Measurements from ENCODE around the gene YY1. TPM values are rescaled to one million over a fixed set of nuclear protein-coding genes. Genes with fewer than 3 reads are reported as not detected.
"Not testable (repeated sequence)": the region's sequence is repeated elsewhere in the genome, so short reads cannot be mapped to it uniquely, and the experiment has no call there.

YY1 gene
- polyA plus RNA-seq, 12 donors: 61.9 to 97.5 (median 82.3) TPM

- DNase-seq: no peak
Observed at GRCh38 chr14:100212476-100213333, 26.2 kb upstream of the YY1 start.

- no peak for DNase-seq
Observed at GRCh38 chr14:100213587-100213955, 25.4 kb upstream of the YY1 start.

DNA sequence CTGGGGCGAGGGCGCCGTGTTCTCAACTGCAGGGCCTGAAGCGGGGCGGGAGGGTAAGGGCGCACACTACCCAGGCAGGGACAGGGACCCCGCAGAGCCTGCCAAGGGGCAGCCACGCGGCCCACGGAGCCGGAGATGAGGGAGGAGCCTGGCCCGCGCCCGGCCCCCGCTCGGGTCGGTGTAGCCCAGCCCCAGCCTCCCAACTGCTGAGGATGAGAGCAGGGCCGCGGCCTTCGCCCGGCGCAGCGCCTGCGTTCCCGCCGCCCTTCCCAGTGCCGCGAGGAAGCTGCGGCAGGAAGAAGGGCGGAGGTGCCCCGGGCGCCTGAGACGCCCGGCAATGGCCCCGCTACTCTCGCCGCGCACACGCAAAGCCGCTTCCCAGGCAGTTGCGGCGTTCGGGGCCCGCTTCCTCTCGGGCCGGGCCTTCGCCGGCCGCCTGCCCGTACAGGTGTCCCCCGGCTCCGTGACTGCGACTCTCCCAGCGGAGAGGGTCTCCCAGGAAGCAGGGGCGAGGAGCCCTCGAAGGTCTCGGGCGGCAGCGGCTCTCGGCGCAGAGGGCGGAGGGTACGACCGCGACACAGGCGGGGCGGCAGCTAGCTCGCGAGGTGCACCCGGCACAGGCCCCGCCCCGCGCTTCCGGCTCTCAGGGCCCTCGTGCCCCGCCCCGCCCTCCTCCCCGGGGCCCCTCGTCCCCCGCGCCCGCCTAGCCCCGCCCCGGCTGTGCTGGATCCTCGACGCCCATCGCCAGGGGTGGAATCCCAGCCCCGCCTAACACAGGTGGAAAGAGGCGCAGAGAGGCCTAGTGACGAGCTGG is 24.8 kb upstream of the YY1 start:
- peak; percentile 77 for DNase-seq

DNA sequence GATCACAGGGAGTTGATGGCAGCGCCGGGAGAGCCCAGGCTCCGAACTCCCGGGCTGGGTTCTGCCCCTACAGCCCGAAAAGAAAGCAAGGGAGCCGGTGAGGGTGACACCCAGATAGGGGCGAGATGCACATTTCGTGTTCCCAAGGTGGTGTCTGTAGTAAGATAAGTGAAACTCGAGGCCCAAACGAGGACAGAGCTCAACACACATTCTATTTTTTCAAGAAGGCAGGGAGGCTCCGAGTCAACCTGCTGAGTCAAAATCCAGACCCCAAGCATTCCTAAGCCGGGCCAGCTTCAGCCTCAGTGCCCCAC is 24.2 kb upstream of the YY1 start:
- no peak for DNase-seq

DNA sequence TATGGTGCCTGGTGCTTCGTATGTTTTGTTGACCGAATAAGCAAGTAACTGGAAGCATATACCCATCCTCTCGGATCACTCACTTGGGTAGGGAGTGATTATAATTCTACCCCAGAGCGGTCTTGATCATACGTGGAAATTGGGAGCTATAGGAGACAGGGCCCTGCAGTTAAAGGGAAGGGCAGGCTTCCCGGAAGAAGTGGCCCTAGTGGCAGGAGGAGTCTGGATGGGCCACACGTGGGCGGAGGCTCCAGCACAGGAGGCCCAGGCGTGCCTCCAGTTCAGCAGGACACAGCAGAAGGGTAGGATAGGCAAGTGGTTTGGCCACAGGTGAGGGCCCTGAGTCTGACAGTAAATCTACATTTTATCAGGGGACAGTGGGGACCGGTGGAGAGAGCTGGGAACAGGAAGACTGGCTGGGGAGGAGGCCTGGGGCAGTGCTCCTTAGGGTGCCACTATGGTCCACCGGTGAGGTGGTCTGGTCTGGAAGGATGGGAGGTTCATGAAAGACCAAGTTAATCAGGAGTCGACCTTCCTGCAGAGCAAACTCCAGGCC is 23.5 kb upstream of the YY1 start:
- DNase-seq: no peak

DNA sequence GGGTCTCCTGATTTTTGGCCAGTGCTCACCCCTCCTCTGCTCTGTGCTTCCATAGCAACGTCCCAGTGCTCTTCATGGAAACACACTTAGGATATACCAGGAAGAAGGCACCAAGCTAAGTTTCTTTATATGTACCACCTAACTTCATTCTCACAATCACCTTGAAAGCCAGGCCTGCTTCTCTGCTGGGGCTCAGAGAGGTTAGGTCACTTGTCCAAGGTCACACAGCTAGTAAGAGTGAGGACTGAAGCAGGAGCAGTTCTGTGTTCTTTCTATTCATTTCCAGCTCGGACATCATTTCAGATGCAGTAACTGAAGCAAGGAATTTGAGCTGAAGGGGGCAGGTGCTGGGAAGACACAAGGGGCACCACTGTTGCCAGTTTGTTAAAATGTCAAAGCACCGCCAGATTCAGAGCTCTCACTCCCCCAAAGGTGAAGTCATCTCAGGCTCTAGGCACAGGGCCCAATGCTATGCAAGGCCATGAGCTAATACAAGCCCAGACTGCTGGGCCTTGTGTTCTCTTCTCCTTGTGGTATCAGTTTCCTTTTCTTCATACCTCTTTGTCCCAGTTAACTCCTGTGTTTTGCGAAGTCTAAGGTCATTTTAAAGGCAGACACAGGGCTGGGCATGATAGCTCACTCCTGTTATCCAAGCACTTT is 19.7 kb upstream of the YY1 start:
- no peak for DNase-seq

DNA sequence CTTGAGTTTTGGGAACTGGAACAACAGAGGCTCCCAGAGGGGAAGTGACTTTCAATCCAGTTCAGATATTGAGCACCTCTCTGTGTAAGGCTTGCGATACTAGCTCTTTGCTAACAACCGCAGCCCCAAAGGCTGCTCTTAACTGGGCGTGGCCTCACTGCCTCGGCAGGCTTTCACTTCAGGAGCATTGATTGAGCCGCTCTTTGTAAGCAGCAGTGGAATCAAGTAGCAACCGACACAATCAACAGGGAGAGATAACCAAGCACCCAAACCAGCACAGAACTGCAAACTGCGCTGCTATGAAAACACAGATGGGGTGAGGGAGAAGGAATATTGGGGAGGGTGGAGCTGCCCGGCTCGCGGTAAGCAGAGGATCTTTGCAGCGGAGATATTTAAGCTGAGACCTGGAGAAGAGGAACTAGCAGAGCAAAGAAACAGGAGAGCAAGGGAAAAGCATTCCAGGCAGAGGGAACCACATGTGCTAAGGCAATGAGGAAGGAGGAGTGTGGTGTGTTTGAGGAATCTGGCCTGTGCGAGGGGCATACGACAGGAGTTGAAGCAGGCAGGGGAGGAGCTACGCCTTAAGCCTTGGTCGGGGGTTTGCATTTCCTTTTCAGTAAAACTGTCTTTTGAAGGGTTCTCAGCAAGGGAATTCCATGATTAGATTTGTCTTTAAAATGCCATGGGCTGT is 17.3 kb upstream of the YY1 start:
- peak; percentile 54 for DNase-seq

GRCh38 chr14:100222224-100223093 is 16.5 kb upstream of the YY1 start:
- no peak for DNase-seq

- no peak for DNase-seq
Observed at GRCh38 chr14:100223332-100224201, 15.4 kb upstream of the YY1 start.

- DNase-seq: no peak
Observed at GRCh38 chr14:100224229-100224866, 14.6 kb upstream of the YY1 start.

- no peak for DNase-seq
Observed at GRCh38 chr14:100225169-100225568, 13.8 kb upstream of the YY1 start.

DNA sequence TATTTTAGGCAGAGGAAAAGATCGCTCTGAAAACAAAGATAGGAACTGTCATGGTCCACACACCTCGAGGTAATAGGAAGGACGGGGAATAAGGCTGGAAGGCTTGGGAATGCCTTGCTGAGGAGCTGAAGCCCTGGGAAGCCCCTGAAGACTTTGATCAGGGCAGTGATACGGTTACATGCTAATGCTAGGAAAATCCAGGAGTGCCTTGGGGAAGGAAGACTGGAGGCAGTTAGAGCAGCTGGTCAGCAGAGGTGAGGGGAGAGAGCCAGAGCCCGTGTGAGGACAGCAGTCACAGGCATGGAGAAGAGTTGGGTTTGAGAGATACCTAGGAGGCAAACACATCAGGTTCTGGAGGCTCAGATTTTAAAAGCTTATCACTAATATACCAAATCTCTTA is 8.6 kb upstream of the YY1 start:
- DNase-seq: no peak

DNA sequence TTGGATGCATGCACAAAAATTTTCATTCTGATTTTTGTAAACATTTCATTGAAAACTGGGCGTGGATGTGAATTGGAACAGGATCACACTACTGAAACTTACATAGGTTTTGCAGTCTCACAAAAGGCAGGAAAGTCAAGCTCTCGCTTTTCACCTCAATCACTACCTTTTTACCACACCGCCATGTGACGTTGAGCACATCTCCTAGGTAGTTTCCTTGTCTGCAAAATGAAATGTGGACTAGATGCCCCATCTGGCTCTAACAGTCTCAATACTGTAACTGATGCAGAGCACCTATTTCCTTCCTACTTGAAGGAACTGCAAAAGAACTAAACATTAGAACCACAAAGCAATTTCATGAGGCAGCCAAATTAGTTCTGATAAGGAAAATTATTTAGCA is 4.4 kb upstream of the YY1 start:
- no peak for DNase-seq

GRCh38 chr14:100236271-100236818 is 2.6 kb upstream of the YY1 start:
- DNase-seq: not testable (repeated sequence)

DNA sequence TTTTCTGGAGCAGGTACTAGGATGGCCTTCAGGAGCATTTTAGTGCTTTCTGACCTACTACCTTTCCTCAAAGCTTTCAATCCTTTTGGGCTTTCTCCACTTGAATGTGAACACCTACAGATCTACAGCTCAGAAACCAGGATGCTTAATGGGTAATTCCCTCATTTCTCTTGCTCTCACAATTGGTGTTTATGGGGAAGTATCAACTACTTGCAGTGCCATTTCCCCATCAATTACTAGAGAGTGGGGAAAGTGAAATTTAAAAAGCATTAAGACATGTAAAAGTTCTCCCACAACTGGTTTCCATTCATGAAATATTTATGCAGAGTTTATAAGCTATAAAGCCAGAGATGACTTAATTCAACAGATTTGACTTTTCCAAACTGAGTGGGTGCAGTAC is 2.1 kb upstream of the YY1 start:
- no peak for DNase-seq

DNA sequence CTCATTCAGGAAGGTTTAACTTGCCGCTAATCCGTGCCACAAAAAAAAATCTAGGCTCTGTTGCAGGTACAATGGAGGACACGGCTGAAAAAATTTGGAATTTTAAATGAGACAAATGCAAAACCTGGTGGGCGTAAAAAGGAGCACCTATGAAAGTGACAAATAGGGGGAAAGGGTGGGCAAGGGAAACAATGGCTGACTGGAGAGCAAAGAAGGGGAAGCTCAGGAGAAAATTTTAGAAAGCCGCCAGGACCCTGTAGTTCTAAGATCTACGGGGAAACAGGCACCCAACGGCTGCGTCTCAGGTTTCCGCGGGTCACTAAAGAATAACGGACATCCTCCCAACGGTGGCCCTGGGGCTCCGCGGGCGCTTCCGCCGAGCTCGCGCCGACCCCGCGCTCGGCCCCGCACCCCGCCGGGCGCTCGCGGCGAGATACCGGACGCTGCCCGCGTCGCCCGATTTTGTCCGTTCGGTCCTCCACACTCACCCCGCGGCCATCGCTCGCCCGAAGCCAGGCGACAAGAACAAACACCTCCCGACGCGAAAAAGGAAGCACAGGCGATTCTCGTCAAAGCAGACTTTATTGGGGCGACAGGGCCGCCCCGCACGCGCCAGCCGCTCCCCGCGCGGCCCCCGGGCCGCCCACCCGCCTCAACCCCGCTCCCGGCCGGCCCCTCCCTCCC is 1.1 kb upstream of the YY1 start:
- DNase-seq: peak; percentile 55

GRCh38 chr14:100239211-100239839 is 381 bp downstream of the YY1 start:
- no peak for DNase-seq
